ENCODE results near the gene TXNDC8.

DNA sequence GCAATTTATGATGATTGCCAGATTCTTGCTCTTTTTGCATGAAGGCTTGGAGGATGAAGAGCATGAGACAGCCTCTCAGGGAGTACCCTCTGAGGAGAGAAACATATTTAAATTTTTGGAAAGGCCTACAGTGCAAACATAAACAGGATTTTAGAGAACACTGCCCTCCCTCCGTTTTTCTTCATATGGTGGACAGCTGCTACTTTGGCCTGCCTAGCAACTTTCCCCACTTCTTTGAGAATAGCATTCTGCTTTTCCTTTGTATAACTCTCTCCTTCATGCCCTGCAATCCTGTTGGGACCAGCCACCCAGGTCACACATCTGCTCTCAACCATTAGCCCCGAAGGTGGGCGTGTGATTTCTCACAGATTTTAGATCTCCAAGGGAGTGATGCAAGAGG lies 60.9 kb downstream of the TXNDC8 start:
- TF ChIP-seq CTCF (IDR thresholded peaks at IDR 0.05; ENCODE audit: insufficient read depth, low read length, poor library complexity, severe bottlenecking): no peak
- no peak for TF ChIP-seq EZH2phosphoT487 (conservative IDR thresholded peaks at IDR 0.05; ENCODE audit: low read length)
